Mammary epithelial cell (primary cell): ENCODE results near the gene CREB5.

ENCODE experiments used
- CTCF ChIP-seq, 2 donors: IDR thresholded peaks in 1 of 2; conservative IDR thresholded peaks in 1 of 2; 2 replicates each; pipeline ENCODE4 v1.5.1; 2011 to 2012; ENCODE audit warnings: inconsistent platforms in 2 of 2, low read length in 2 of 2, mild to moderate bottlenecking in 2 of 2, control low read depth in 1 of 2, low read depth in 1 of 2; ENCODE audit not compliant: insufficient read depth in 1 of 2; ENCODE audit errors: extremely low read depth in 1 of 2
- EZH2 ChIP-seq: IDR thresholded peaks from 2 replicates; pipeline ENCODE4 v1.6.1; 2012; ENCODE audit warnings: low read length, inconsistent platforms, borderline replicate concordance

DNA sequence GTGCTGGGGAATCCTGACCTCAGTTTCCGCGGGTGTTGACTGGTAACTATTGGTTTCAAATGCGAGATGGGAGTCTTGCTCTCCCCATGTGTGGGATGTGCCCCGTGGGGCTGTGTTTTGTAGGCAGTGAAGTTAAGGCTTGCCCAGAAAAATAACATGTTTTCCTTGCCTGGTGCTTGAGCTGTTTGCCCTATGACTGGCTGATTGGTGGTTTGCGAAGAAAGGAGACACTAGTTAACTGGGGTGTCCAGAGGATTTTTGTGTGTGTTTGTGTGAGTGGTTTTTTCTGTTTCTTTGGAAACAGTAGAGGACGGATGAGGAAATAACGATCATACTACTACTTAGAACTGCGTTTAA lies 61.9 kb downstream of the CREB5 start:
- TF ChIP-seq CTCF (conservative IDR thresholded peaks at IDR 0.05 in 1 of 2, IDR thresholded peaks at IDR 0.05 in 1 of 2; ENCODE audit: extremely low read depth in 1 of 2, insufficient read depth in 1 of 2, low read depth in 1 of 2, low read length in 2 of 2) (no peak), EZH2 (no peak)
